Esophagus muscularis mucosa (tissue), 4 donors: ENCODE data around the gene CLUH. TPM values are rescaled to one million over a fixed set of nuclear protein-coding genes. Genes with fewer than 3 reads are reported as not detected.

Experiments used
- DNase-seq: peaks from one replicate; pipeline ENCODE4 v3.0.0-alpha.2; 2017; ENCODE audit errors: extremely low spot score
- H3K27ac ChIP-seq, 4 donors: fragments of 200-600 bp; sonication (generic); replicated peaks in 1 of 4; 1 replicate in 3 of 4; 2 replicates in 1 of 4; pipeline ENCODE4 v1.5.1; 2016 to 2019; ENCODE audit warnings: mild to moderate bottlenecking in 1 of 4
- H3K27me3 ChIP-seq, 4 donors: fragments of 200-600 bp; sonication (generic); one replicate each; pipeline versions ENCODE4 v1.5.1 to v1.6.0; 2016 to 2019
- H3K36me3 ChIP-seq, 4 donors: fragments of 200-600 bp; sonication (generic); one replicate each; pipeline ENCODE4 v1.5.1; 2016 to 2019
- H3K4me1 ChIP-seq, 4 donors: fragments of 200-600 bp; sonication (generic); one replicate each; pipeline ENCODE4 v1.5.1; 2016 to 2019
- H3K4me3 ChIP-seq, 4 donors: fragments of 200-600 bp; sonication (generic); 1 replicate in 2 of 4; 2 replicates in 2 of 4; pipeline ENCODE4 v1.5.1; 2016 to 2019; ENCODE audit warnings: mild to moderate bottlenecking in 4 of 4, moderate library complexity in 1 of 4
- H3K9me3 ChIP-seq, 4 donors: fragments of 200-600 bp; sonication (generic); 1 replicate in 3 of 4; 2 replicates in 1 of 4; pipeline ENCODE4 v1.5.1; 2016 to 2019
- EP300 ChIP-seq: sonication (generic); formaldehyde crosslinking; IDR thresholded peaks from one replicate; pipeline ENCODE4 v1.6.1; 2017; ENCODE audit warnings: antibody characterized with exemption
- POLR2A ChIP-seq: fragments of 450-650 bp; IDR thresholded peaks from one replicate; pipeline ENCODE4 v1.6.1; 2017; ENCODE audit warnings: antibody characterized with exemption, moderate library complexity, mild to moderate bottlenecking, low read depth
- POLR2AphosphoS5 ChIP-seq, 2 donors: sonication (generic); formaldehyde crosslinking; IDR thresholded peaks; one replicate each; pipeline ENCODE4 v1.6.1; 2017; ENCODE audit warnings: antibody characterized with exemption in 2 of 2
- WGBS: methylation state at CpG from one replicate; pipeline ENCODE4 v1.1.5; 2018; 5-methylcytosine and 5-hydroxymethylcytosine counted together
- intact Hi-C: fragments of 100-400 bp; cut with DNase I; formaldehyde crosslinking; loops from one replicate; pipeline ENCODE4 v1.15.1; 2023
- total RNA-seq, 4 donors: library from RNA; depleted of rRNA; stranded (reverse); fragments of >200 nt; gene quantifications; one replicate each; pipeline versions ENCODE4 v1.1.0 to v1.2.1, GENCODE V29; 2016
- TF ChIP-seq, protein P1 (sequence below), 3 experiments: fragments of 200-600 bp in 2 of 3; fragments of 450-650 bp in 1 of 3; sonication (generic) in 2 of 3; IDR thresholded peaks; one replicate each; pipeline ENCODE4 v1.5.1; 2017 to 2019; ENCODE audit warnings: antibody characterized with exemption in 3 of 3, mild to moderate bottlenecking in 2 of 3, moderate library complexity in 1 of 3

The CLUH gene
- total RNA-seq, 4 donors from 2014 or later = 42.8 to 92.9 (median 62.9) TPM

DNA sequence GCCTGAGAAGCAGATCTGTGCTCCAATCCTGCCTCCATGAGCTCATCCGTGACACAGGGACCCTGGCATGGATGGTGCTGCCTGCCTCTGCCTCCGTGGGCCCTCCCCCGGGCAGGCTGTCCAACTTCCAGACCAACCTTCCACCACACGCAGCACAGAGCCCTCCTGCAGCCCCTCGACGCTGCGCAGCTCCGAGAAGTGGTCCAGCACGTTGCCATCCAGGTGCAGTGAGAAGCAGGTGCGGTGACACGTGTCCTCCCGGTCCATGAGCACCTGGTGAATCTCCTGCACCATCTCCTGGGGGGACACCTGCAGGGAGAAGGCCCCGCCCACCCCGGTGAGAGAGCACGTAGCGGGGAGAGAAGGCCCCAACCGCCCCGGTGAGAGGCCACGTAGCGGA, 8.4 kb downstream of the CLUH start:
- peaks cover 46 to 66% (median 62%) of the 10 kb centered on the region in 4 donors for H3K36me3 ChIP-seq
- H3K9me3 ChIP-seq = no peaks in the 10 kb centered on the region
- H3K4me1 ChIP-seq = peaks cover 26 to 38% (median 33%) of the 10 kb centered on the region in 4 donors
- WGBS = 89% methylated on average over 19 of the region's 20 CpGs
- H3K4me3 ChIP-seq = no peak overlapping the region
- DNase-seq = no peak
- H3K27ac ChIP-seq = no peak overlapping the region
- H3K27me3 ChIP-seq = no peaks in the 10 kb centered on the region
- intact Hi-C loops = no loop called here
- TF ChIP-seq EP300 (no peak), POLR2A (no peak), POLR2AphosphoS5 (IDR thresholded peaks at IDR 0.05) (no peak)
- TF ChIP-seq, protein P1, sequence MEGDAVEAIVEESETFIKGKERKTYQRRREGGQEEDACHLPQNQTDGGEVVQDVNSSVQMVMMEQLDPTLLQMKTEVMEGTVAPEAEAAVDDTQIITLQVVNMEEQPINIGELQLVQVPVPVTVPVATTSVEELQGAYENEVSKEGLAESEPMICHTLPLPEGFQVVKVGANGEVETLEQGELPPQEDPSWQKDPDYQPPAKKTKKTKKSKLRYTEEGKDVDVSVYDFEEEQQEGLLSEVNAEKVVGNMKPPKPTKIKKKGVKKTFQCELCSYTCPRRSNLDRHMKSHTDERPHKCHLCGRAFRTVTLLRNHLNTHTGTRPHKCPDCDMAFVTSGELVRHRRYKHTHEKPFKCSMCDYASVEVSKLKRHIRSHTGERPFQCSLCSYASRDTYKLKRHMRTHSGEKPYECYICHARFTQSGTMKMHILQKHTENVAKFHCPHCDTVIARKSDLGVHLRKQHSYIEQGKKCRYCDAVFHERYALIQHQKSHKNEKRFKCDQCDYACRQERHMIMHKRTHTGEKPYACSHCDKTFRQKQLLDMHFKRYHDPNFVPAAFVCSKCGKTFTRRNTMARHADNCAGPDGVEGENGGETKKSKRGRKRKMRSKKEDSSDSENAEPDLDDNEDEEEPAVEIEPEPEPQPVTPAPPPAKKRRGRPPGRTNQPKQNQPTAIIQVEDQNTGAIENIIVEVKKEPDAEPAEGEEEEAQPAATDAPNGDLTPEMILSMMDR (IDR thresholded peaks at IDR 0.05) = no peak

DNA sequence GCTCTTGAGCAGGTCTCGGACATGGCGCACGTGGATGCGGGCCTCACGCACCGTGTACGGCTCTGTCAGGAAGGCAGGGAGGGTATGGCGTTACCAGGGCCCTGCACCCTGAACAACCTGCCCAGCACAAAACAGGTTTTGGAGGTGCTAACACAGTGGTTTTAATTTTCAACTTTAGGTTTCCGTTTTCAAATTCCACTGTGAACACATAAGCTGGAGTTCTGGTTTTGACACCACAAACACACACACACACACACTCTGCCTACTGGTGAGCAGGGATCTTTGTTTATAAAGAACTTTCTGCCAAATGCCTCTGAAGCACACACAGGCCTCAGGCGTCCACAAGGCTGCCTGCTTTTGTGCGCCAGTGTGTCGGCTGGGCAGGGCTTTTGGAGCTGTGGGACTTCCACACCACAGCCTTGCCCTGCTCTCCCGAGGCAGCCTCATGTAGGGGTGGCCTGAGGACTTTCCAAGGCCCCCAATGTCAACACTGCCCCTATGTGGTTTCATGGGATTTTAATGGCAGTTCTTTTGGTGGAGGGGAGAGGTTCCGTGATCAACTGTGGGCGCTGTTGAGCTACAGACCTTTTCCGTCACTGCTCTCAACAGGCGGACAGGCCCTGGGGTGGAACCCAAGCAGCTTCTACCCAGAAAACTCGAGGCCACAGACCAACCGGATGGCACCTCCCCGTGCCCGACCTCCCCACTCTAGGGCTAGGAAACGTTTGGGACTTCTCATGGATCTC, 9.4 kb downstream of the CLUH start:
- Histone ChIP-seq H3K36me3 (peaks cover 55 to 77% (median 72%) of the 10 kb centered on the region in 4 donors), H3K4me1 (peaks cover 18 to 28% (median 23%) of the 10 kb centered on the region in 4 donors), H3K9me3 (no peaks in the 10 kb centered on the region), H3K27ac (peak overlapping the region in 2 of 4 donors; percentile 34 to 42), H3K27me3 (no peaks in the 10 kb centered on the region), H3K4me3 (no peak overlapping the region)
- DNase-seq = no peak
- no peak for TF ChIP-seq POLR2AphosphoS5 (IDR thresholded peaks at IDR 0.05)
- TF ChIP-seq, protein P1 (IDR thresholded peaks at IDR 0.05) = no peak
- no peak for TF ChIP-seq POLR2A
- no peak for TF ChIP-seq EP300
- intact Hi-C loops = no loop called here
- 83% methylated on average over 22 of the region's 22 CpGs for WGBS

DNA sequence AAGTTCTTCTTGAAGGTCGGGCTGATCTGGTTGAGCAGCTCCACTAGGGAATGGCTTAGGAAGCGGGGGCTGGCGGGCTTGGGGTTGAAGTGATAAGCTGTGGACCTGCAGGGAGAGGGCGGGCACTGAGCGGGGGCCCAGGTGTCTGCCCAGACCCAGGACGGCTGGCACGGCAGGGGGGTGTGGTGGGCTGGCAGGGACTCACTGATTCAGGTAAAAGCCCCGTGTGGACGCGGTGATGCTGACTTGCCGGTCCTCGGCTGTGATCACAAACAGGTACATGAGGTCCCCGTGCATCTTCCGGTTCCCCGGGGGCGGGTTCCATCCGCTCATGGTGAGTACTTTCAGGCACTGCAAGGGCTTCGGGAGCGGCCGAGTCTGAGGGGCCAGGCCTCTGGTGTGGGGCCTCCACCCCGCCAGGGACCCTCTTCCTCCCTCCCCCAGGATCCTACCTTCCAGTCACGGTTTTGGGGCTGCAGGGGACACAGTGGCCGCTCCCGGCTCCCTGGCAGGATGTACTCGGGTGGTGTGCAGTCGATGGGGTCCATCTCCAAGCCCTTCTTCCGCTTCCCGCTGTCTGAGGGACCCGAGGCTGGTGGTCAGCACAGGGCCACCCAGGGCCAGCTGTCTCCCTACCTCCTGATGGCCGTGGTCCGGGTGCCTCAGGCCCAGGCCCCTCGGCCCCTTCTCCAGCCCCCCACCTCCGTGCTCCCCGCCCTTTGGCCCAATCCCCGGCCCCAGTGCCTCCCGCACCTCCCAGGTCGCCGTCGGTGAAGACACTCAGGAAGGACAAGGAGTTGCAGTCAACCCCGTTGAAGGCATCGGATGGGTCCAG, 10.2 kb downstream of the CLUH start:
- Histone ChIP-seq H3K36me3 (peaks cover 63 to 85% (median 80%) of the 10 kb centered on the region in 4 donors), H3K4me3 (no peak overlapping the region), H3K27ac (peak overlapping the region in 3 of 4 donors; percentile 34 to 42 (median 35)), H3K9me3 (no peaks in the 10 kb centered on the region), H3K4me1 (peaks cover 14 to 20% (median 17%) of the 10 kb centered on the region in 4 donors), H3K27me3 (no peaks in the 10 kb centered on the region)
- TF ChIP-seq EP300 (no peak), POLR2A (no peak), POLR2AphosphoS5 (IDR thresholded peaks at IDR 0.05) (no peak)
- TF ChIP-seq, protein P1 (IDR thresholded peaks at IDR 0.05) = no peak
- 93% methylated on average over 27 of the region's 41 CpGs for WGBS
- no peak for DNase-seq
- intact Hi-C loops = no loop called here

DNA sequence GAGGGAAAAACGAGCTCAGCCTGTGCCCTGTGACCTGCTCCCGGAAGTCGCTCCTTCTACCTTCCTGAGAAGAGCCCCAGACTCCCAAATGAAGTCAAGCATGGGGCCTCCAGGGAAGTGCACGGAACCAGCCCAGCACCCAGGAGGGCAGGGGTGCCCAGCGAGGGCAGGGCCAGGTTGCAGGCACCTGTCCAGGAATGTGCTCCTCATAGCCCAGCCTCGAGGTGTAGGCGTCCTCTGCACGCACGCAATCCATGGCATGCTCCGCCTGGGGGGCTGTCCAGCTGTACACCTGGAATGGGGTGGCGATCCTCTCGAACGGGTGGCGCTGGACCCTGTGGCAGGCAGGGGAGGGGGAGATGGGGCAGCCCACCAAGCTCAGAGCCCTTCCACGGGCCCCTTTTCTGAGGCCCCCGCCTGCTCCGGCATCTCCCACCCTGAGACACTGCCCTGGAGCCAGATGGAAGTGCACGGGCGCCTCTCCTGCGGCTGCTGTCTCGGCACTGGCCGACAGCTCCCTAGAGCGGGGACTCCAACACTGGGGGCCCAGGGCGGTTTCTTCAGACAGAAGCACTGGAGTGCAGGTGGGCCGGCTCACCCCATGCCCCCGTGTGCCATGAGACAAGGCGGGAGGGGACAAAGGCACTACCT, 10.9 kb downstream of the CLUH start:
- H3K4me3 ChIP-seq = no peak overlapping the region
- no peak for TF ChIP-seq POLR2A
- intact Hi-C loops = no loop called here
- 82% methylated on average over 7 of the region's 27 CpGs for WGBS
- H3K4me1 ChIP-seq = peaks cover 6 to 16% (median 11%) of the 10 kb centered on the region in 4 donors
- H3K27ac ChIP-seq = no peak overlapping the region
- no peaks in the 10 kb centered on the region for H3K9me3 ChIP-seq
- DNase-seq = no peak
- H3K36me3 ChIP-seq = peaks cover 71 to 92% (median 87%) of the 10 kb centered on the region in 4 donors
- no peaks in the 10 kb centered on the region for H3K27me3 ChIP-seq
